Stimulated activated CD8-positive, alpha-beta memory T cell treated with anti-CD3 and anti-CD28 coated beads, Interleukin-12 subunit alpha, Interleukin-12 subunit beta, amount 100 ng/mL, for 4 hours (primary cell): Measurements from ENCODE around the gene ZDHHC13.

Source experiments
- DNase-seq: peaks from one replicate; pipeline ENCODE4 v3.0.0-alpha.2; 2020; ENCODE audit warnings: low read depth

ZDHHC13 gene

GRCh38 chr11:19173004-19173689, 56.2 kb downstream of the ZDHHC13 start:
- no peak for DNase-seq

GRCh38 chr11:19173964-19174638, 57.1 kb downstream of the ZDHHC13 start:
- DNase-seq = no peak

DNA sequence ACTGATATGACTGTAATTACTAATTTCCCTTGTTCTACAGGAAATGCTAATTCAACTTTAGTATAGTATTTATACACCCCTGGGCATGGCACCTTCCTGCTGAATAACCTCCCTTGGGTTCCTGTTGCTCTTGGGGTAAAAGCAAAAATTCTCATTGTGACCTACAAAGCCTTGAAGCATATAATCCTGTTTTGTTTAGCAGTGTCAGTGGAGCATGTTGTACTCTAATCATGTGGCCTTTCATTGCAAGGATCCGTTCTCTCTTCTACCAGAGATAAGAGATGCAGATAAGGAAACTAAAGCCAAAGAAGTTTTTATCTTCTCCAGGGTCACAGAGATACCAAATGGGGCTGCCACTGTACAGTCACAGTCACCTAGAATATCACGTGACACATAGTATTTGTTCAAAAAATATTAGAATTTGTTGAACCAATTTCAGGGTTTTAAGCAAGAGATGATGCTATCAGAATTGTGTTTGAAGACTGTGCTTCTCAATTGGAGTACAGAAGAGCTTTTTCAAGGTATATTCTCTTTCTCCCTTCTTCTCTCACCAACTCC, 59.7 kb downstream of the ZDHHC13 start:
- DNase-seq = no peak

DNA sequence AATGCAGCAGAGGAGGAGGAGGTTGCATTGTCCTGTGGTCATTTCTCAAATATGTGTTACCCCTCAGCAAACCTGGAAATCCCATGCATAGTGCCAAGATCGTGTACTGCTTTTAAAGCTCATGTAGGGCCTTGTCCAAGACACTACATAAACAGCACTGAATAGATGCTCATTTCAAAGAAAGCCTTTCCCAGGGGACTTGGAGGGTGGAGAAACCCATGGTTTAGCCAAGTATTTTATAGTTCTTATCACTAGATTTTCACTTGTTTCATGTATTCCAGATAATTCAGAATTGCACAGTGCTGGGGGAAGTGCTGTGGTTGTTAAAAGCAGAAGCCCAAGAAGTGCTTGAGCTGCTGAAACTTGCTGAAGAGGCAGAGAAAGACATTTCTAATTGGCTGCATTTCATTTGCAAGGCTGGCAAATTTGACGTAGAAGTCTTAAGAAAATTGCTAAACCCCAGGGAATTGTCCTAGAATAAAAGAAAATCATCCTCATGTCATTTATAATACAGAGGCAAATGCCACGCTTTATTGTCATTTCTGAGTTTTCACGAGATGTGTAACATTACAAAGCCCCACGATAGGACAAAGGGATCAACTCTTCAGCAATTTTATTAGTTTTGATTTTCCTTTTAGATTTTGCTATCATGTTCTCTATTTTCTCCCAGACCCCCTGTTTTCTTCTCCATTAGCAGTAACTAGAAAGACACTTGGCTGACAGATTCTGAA, 64.7 kb downstream of the ZDHHC13 start:
- DNase-seq = no peak

GRCh38 chr11:19183646-19184045, 66.7 kb downstream of the ZDHHC13 start:
- DNase-seq = no peak

DNA sequence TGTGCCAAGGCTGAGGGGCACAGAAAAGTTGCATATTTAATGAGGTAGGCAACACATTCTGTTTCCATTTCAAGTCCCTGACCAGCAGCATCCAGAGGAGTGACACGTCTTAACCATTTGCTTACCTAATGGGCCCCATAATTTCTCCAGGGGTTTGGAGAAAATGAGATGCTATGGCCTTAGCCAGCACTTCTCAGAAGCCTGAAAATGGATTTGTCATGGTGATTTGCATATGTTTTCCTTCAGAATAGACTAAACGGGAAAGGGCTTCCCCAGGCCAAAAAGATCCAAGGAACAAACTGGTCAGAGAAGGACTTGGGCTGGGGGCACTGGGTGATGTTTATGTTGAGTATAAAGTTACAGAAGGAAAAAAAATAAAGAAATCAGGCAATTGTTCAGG, 68.1 kb downstream of the ZDHHC13 start:
- DNase-seq = no peak

- DNase-seq = no peak
These were observed 68.6 kb downstream of the ZDHHC13 start for GRCh38 chr11:19185516-19186052.

DNA sequence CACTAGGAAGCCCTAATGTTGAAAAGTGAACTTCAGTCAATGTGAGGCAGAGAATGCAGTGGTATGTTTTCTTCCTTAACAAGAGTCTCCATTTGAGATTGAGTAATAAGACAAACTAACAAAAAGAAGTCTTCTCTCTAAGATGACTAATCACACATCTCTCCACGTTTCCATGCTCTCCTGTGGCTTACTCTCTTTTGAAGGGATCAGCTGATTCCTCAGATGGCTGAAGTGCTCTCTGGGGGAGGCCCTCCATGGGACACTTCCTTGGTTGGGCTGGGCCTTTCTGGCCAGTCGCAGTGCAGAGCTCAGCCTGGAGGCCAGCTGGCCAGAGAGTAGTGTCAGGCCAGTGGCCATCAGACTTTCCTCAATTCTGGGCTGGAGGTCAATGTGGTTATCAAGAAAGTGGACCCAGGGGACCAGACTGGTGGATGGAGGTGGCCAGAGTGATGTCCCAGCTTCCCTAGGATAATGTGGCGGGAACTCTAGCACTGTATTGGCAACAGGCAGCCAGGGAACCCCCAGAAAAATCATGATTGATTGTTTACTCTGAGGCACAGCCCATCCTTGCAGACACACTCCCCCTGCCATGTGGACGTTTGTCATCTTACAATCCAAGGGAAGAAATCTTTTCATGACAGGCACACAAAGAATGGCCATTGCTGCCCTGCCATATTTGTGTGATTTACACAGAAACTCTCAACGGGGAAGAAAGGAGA, 70.3 kb downstream of the ZDHHC13 start:
- DNase-seq = no peak

GRCh38 chr11:19187833-19188258, 70.9 kb downstream of the ZDHHC13 start:
- no peak for DNase-seq

DNA sequence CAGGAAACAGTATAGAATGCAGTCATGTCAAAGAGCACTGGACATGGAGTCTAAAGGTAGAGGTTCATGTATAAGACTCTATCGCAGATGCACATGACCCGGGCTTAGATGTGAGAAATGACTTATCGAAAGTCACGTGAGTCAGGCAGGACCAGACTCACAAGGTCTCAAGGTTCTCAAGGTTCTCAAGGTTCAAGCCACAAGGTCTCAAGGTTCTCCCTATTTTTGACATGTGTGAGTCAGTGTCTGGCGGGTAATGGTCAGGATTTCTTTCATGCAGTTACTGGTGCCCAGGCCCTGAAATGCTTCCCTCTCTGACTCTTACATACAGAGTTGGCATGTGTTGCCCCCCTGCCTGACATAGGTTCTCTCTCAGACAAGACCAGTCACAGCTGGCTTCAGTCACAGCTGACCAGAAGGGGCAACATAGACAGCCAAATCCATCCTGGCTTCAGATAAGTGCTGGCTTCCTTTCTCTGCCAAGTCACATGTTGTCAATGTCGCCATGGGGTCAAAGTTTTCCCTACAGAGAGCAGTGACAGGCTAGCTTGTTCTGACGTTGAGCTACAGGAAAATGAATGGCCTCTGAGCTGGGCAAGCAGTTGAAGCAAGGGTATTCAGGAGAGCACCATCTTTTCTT, 74.7 kb downstream of the ZDHHC13 start:
- DNase-seq = no peak

GRCh38 chr11:19193916-19194315, 76.9 kb downstream of the ZDHHC13 start:
- DNase-seq = no peak

DNA sequence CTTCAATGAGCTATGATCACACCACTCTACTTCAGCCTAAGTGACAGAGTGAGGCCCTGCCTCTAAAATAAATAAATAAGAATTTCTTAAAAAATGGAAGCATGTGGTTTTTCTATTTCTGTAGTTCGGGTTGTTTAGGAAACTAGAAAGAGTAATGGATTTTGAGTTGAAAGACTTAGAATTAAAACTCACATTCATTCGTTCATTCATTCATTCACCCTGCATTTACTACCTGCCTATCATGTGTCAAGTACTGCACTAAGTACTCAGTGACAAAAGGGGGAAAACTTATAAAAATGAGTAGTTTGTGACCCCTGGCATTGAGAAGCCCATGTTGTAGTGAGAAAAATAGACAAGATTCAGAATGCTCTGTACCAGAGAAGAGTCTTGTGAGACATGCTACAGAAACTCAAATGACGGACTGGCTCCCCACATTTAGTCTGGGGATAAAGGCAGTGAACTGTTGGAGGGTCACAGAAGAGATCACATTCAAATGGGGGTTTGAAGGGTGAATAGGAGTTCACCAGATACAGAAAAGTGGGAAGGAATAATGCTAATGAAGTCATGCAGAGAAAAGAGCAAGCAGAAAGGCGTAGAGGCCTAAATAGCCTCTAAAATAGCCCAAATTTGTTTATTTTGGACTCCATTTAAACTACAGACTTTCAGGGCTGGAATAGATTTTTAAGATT, 77.8 kb downstream of the ZDHHC13 start:
- DNase-seq = no peak

DNA sequence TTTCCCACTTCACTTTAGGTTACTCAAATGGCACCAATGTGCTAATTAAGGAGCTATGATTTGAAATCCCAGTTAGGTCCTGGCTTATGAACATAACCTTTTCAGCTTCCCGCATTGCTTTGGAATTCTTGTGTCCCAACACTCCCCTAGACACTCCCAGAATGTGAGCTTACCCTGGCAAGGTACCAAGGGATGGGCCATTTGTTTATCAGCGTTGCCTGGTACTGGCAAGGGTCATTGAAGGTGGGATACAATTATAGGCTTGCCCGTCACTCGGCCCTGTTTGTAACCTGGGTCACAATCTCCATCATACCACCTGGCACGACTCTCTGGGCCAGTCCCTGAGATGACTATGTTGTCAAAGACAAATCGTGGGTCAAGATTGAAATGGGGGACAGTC, 79.5 kb downstream of the ZDHHC13 start:
- DNase-seq = no peak

DNA sequence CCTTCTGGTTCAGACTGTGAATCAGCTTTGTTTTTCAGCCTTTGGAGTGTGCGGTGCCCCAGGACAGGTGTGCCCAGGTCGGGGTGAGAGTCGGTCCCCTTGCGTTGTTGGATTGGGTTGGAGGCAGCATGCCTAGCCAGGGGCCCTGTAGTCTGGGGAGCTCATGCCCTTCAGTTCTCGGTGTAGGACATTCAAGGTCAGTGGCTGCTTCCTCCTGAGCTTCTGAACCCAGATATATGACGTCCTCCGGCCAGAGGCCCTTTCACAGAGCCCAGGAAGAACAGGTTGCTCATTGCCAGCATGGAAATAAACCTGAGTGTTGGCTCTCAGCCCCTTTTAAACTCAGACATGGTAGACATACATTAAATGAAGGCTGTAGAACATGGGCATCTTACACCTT, 82.1 kb downstream of the ZDHHC13 start:
- no peak for DNase-seq

GRCh38 chr11:19199771-19200170, 82.8 kb downstream of the ZDHHC13 start:
- DNase-seq = no peak

DNA sequence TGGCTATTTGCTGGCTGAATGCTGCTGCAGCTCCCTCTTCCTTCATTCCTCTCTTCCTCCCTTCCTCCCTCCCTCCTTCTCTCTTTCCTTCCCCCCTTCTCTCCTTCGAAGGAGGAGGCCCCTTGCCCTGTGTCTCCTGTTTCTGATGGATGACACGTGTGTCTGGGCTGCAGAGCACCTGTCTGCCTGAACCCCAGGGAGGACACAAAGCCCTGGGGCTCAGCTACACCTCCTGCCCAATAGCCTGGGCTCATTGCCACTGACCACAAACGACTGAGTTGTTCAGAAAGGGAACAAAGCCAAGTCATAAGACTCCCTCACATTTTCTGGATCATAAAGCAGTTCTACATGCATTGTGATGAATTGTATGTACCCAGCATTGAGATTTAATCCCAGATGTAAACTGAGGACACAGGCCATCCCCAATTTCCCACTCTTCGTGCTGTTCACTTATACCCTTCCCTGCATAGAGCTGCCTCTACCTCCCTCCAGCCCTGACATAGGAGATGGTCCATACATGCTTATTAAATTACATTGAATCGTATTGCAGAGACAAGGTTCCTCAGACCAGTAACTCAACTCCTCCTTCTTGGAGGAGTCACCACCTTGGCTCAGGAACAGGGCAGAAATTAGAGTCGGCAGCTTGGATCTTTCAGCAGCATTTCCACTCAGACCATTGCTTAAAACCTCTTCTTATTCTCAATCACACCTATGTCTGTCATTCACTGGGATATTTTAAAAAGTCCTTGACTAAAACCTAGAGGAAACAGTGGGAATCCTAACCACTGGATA, 83.6 kb downstream of the ZDHHC13 start:
- no peak for DNase-seq

- no peak for DNase-seq
These were observed 85.0 kb downstream of the ZDHHC13 start, which contains the start of gene CSRP3 for GRCh38 chr11:19201737-19202605. Gene CSRP3, minus strand, starts transcription at chr11:19201983. Its CDS starts 9,535 bp downstream, at chr11:19192448.

DNA sequence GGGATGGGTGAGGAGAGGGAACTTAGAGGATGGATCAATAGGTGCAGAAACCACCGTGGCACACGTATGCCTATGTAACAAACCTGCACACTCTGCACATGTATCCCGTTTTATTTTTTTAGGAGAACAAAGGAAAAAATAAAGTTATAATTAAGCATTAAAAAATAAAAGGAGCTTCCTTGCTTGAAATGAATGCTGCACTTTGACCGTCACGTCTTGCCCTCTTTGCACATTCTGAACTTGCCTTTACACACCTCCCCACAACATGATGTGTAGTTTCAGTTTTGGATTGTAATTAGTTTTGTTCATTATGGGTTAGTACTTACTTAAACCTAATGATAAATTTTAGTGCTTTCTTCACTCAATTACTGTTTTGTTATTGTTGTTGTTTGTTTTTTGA, 87.9 kb downstream of the ZDHHC13 start:
- no peak for DNase-seq

DNA sequence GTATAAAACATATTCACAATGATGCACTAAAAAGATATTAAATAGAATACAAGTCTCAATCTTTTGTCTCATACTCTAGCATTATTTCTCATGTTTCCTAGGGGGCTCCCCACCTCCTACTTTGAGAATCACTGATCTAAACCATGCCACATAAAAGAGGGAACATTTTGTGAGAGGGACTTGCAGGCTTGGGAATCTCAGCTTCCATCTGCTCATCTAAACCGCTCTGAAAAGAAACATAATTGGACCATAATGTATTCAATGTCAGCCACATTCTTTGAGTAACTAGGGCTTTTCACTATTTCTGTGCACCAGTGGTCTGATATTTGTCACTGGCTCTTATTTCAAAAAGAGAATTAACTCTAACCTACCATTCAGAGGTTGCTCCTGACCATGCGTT, 91.2 kb downstream of the ZDHHC13 start:
- no peak for DNase-seq
